WTC11 (cell line): ENCODE data around the gene PTPRK. TPM values are rescaled to one million over a fixed set of nuclear protein-coding genes. Genes with fewer than 3 reads are reported as not detected.

Experiments used
- ATAC-seq: fragments of 200-7000 bp; cut with Tn5 transposase; 2 replicates; pipeline ENCODE4 v1.10.0; 2021; ENCODE audit warnings: mild to moderate bottlenecking, moderate library complexity
- CTCF ChIA-PET: fragments of 300-600 bp; sonication (Branson Sonifier 250); formaldehyde crosslinking; loops from one replicate; lab custom pipeline; 2021; ENCODE audit warnings: antibody characterized with exemption; lab: Charles Lee
- POLR2A ChIA-PET: fragments of 350-600 bp; sonication (Branson Sonifier 250); formaldehyde crosslinking; loops from one replicate; lab custom pipeline; 2021; ENCODE audit warnings: antibody characterized with exemption; lab: Charles Lee
- DNase-seq: peaks from one replicate; pipeline ENCODE4 v3.0.0; 2021; ENCODE audit warnings: low spot score
- H3K27ac Mint-ChIP-seq: 2 replicates; pipeline ENCODE4 v1.8.0; 2021; ENCODE audit warnings: mixed read lengths
- H3K27me3 Mint-ChIP-seq: 2 replicates; pipeline ENCODE4 v1.8.0; 2021; ENCODE audit warnings: low read depth, mild to moderate bottlenecking, moderate library complexity, mixed read lengths
- H3K36me3 Mint-ChIP-seq: 2 replicates; pipeline ENCODE4 v1.8.0; 2021; ENCODE audit warnings: mixed read lengths
- H3K4me1 Mint-ChIP-seq: 2 replicates; pipeline ENCODE4 v1.8.0; 2022; ENCODE audit warnings: mixed read lengths
- H3K4me3 Mint-ChIP-seq: 2 replicates; pipeline ENCODE4 v1.8.0; 2021; ENCODE audit warnings: mild to moderate bottlenecking, moderate library complexity, mixed read lengths
- H3K9me3 Mint-ChIP-seq: 2 replicates; pipeline ENCODE4 v1.8.0; 2021; ENCODE audit warnings: mixed read lengths
- CREM ChIP-seq: sonication (generic); formaldehyde crosslinking; IDR thresholded peaks from 2 replicates; pipeline ENCODE4 v1.8.1; 2022; ENCODE audit warnings: mild to moderate bottlenecking, missing genetic modification reagents, moderate library complexity
- ESRRA ChIP-seq: sonication (generic); formaldehyde crosslinking; IDR thresholded peaks from 2 replicates; pipeline ENCODE4 v1.8.1; 2022; ENCODE audit warnings: mild to moderate bottlenecking, missing genetic modification reagents, borderline replicate concordance
- FOXP1 ChIP-seq: sonication (generic); formaldehyde crosslinking; IDR thresholded peaks from 2 replicates; pipeline ENCODE4 v1.8.0; 2022; ENCODE audit warnings: missing genetic modification reagents, mild to moderate bottlenecking, moderate library complexity, borderline replicate concordance
- GABPB1 ChIP-seq: sonication (generic); formaldehyde crosslinking; IDR thresholded peaks from 2 replicates; pipeline ENCODE4 v1.8.1; 2023; ENCODE audit warnings: mild to moderate bottlenecking, missing genetic modification reagents
- GTF2I ChIP-seq: fragments of 250-450 bp; sonication (Bioruptor Pico); conservative IDR thresholded peaks from 2 replicates; pipeline ENCODE4 v1.4.0; 2021; ENCODE audit warnings: mild to moderate bottlenecking
- NFYB ChIP-seq: sonication (generic); formaldehyde crosslinking; conservative IDR thresholded peaks from 2 replicates; pipeline ENCODE4 v1.8.0; 2022; ENCODE audit warnings: low read depth, missing genetic modification reagents
- NR2C2 ChIP-seq: sonication (generic); formaldehyde crosslinking; IDR thresholded peaks from 2 replicates; pipeline ENCODE4 v1.8.0; 2022; ENCODE audit warnings: mild to moderate bottlenecking, missing genetic modification reagents
- NR3C1 ChIP-seq: sonication (generic); formaldehyde crosslinking; conservative IDR thresholded peaks from 2 replicates; pipeline ENCODE4 v1.8.1; 2023; ENCODE audit warnings: low read depth, mild to moderate bottlenecking, missing genetic modification reagents
- SMAD4 ChIP-seq: sonication (generic); formaldehyde crosslinking; IDR thresholded peaks from 2 replicates; pipeline ENCODE4 v1.8.0; 2022; ENCODE audit warnings: mild to moderate bottlenecking, missing genetic modification reagents
- SP1 ChIP-seq: sonication (generic); formaldehyde crosslinking; conservative IDR thresholded peaks from 2 replicates; pipeline ENCODE4 v1.8.1; 2022; ENCODE audit warnings: missing genetic modification reagents
- TP53 ChIP-seq: sonication (generic); formaldehyde crosslinking; IDR thresholded peaks from 2 replicates; pipeline ENCODE4 v1.8.1; 2023; ENCODE audit warnings: mild to moderate bottlenecking, missing genetic modification reagents
- ZNF121 ChIP-seq: sonication (generic); formaldehyde crosslinking; IDR thresholded peaks from 2 replicates; pipeline ENCODE4 v1.8.0; 2023; ENCODE audit warnings: missing genetic modification reagents
- ZNF138 ChIP-seq: sonication (generic); formaldehyde crosslinking; conservative IDR thresholded peaks from 2 replicates; pipeline ENCODE4 v1.8.1; 2022; ENCODE audit warnings: mild to moderate bottlenecking, moderate library complexity, missing genetic modification reagents
- ZNF396 ChIP-seq: fragments of 250-450 bp; sonication (Bioruptor Pico); IDR thresholded peaks from 2 replicates; pipeline ENCODE4 v1.8.0; 2021; ENCODE audit warnings: mild to moderate bottlenecking, moderate library complexity, borderline replicate concordance
- ZNF416 ChIP-seq: fragments of 250-450 bp; sonication (Bioruptor Pico); IDR thresholded peaks from 2 replicates; pipeline ENCODE4 v1.9.0; 2021; ENCODE audit warnings: mild to moderate bottlenecking, inconsistent platforms
- ZNF423 ChIP-seq: fragments of 250-450 bp; sonication (Bioruptor Pico); IDR thresholded peaks from 2 replicates; pipeline ENCODE4 v2.1.2; 2022; ENCODE audit warnings: mild to moderate bottlenecking, moderate library complexity
- total RNA-seq: library from RNA; stranded (reverse); gene quantifications from 3 replicates; pipeline ENCODE4 v1.2.3, GENCODE V29; 2021
- TF ChIP-seq, protein P1 (sequence below): fragments of 250-450 bp; sonication (Bioruptor Pico); conservative IDR thresholded peaks from 2 replicates; pipeline ENCODE4 v1.9.0; 2021; ENCODE audit warnings: mild to moderate bottlenecking
- TF ChIP-seq, protein P2 (sequence below): sonication (generic); formaldehyde crosslinking; conservative IDR thresholded peaks from 2 replicates; pipeline ENCODE4 v1.8.1; 2022; ENCODE audit warnings: mild to moderate bottlenecking, missing genetic modification reagents
- TF ChIP-seq, protein P3 (sequence below): sonication (generic); formaldehyde crosslinking; IDR thresholded peaks from 2 replicates; pipeline ENCODE4 v1.8.1; 2022; ENCODE audit warnings: mild to moderate bottlenecking, moderate library complexity, missing genetic modification reagents
- TF ChIP-seq, protein P4 (sequence below): sonication (generic); formaldehyde crosslinking; IDR thresholded peaks from 2 replicates; pipeline ENCODE4 v1.8.0; 2023; ENCODE audit warnings: missing genetic modification reagents
- TF ChIP-seq, protein P5 (sequence below): sonication (generic); formaldehyde crosslinking; IDR thresholded peaks from 2 replicates; pipeline ENCODE4 v1.8.1; 2022; ENCODE audit warnings: missing genetic modification reagents, borderline replicate concordance
- TF ChIP-seq, protein P6 (sequence below): fragments of 250-450 bp; sonication (Bioruptor Pico); IDR thresholded peaks from 2 replicates; pipeline ENCODE4 v1.9.0; 2021; ENCODE audit warnings: mild to moderate bottlenecking

Gene PTPRK
- total RNA-seq, 1 experiment from 2014 or later: 44.8 TPM

DNA sequence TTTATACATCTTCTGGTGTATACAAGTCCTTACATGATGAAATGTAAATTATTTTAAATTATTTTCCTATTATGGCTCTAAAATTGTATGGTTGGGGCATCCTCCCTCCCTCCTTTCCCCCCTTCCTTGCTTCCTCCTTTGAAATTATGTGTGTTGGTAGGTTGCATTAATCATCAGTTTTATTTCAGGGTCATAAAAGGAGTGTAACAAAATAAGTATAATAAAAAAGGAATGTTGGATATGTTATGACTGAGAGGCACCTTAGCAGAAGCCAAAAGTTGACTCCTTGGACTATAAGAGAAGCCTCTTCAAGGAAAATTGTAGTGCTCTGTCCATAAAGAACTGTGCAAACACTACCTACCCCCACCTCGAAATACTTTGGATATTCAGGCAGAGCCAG lies 46.6 kb upstream of the PTPRK start:
- TF ChIP-seq SMAD4 (CRISPR knock-in tag): no peak
- no peak for TF ChIP-seq FOXP1 (CRISPR knock-in tag)
- no peak for TF ChIP-seq ZNF423
- TF ChIP-seq, protein P1, sequence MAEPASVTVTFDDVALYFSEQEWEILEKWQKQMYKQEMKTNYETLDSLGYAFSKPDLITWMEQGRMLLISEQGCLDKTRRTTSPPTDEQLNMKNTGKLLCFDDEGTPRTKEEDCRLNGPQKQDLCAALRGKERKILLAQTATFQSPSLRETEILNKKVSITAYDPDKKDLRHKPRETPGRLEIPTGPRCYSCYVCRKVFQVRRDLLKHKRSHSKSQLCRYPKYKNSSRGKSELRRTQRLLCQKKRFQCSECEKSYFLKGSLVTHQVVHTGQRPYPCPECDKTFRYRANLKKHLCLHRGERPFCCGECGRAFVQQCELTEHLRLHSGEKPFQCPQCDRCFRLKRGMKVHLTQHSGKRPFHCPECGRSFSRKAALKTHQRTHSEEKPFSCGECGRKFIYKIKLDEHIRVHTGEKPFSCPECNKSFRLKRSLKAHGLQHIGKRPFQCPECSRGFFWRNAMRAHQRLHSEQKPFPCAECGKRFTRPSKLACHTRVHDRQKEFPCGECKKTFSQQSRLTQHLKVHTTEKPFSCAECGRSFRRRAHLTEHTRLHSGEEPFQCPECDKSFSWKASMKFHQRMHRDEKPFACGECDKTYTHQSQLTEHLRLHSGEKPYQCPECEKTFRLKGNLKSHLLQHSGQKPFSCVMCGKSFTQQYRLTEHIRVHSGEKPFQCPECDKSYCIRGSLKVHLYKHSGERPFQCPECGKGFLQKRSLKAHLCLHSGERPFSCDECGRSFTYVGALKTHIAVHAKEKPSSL (CRISPR knock-in tag): no peak
- no peak for TF ChIP-seq GABPB1 (CRISPR knock-in tag)
- no peak for TF ChIP-seq ZNF416
- TF ChIP-seq, protein P2, sequence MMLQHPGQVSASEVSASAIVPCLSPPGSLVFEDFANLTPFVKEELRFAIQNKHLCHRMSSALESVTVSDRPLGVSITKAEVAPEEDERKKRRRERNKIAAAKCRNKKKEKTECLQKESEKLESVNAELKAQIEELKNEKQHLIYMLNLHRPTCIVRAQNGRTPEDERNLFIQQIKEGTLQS: no peak
- TF ChIP-seq, protein P3, sequence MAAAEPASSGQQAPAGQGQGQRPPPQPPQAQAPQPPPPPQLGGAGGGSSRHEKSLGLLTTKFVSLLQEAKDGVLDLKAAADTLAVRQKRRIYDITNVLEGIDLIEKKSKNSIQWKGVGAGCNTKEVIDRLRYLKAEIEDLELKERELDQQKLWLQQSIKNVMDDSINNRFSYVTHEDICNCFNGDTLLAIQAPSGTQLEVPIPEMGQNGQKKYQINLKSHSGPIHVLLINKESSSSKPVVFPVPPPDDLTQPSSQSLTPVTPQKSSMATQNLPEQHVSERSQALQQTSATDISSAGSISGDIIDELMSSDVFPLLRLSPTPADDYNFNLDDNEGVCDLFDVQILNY (CRISPR knock-in tag): no peak
- TF ChIP-seq, protein P4, sequence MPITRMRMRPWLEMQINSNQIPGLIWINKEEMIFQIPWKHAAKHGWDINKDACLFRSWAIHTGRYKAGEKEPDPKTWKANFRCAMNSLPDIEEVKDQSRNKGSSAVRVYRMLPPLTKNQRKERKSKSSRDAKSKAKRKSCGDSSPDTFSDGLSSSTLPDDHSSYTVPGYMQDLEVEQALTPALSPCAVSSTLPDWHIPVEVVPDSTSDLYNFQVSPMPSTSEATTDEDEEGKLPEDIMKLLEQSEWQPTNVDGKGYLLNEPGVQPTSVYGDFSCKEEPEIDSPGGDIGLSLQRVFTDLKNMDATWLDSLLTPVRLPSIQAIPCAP (CRISPR knock-in tag): no peak
- no peak for TF ChIP-seq NR3C1
- no peak for TF ChIP-seq ZNF121 (CRISPR knock-in tag)
- TF ChIP-seq NR2C2 (CRISPR knock-in tag): no peak
- no peak for TF ChIP-seq NFYB (CRISPR knock-in tag)
- TF ChIP-seq ZNF138: no peak
- TF ChIP-seq ZNF396 (CRISPR knock-in tag): no peak
- no peaks in the 10 kb centered on the region for H3K36me3 Mint-ChIP-seq
- ChIA-PET POLR2A (interaction anchor here (0.6 kb wide), 1 partner anchor 62 kb away, joined by 4 read pairs; no protein-coding TSS in a partner anchor), CTCF (no interaction called here)
- peaks cover 22% of the 10 kb centered on the region for H3K9me3 Mint-ChIP-seq
- ATAC-seq (no peak), DNase-seq (no peak)
- peaks cover 13% of the 10 kb centered on the region for H3K4me1 Mint-ChIP-seq
- no peaks in the 10 kb centered on the region for H3K27me3 Mint-ChIP-seq
- H3K27ac Mint-ChIP-seq: no peak overlapping the region
- H3K4me3 Mint-ChIP-seq: no peak overlapping the region

DNA sequence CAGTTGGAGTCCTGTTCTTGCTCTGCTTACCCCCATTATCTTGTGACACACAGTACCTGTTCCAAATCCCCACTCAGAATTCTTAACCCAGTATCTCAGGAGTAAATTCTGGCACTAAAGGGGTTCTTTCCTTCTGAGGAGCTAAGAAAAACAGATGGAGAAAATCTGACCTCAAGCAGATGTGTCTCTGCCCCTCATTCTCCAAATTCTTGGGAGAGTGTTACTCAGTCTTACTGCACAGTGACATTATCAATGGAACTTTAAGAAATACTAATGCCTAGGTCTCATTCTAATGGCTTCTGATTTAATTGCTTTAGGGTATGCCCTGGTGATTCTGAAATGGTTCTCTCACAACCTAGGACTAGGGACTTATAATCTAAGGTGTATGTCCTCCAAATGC lies 40.6 kb upstream of the PTPRK start:
- Mint-ChIP-seq H3K4me1 (no peaks in the 10 kb centered on the region), H3K27me3 (no peaks in the 10 kb centered on the region), H3K9me3 (peaks cover 1% of the 10 kb centered on the region; the same call in 1 of the 2 replicates), H3K27ac (no peak overlapping the region), H3K36me3 (no peaks in the 10 kb centered on the region), H3K4me3 (no peak overlapping the region)
- DNase-seq: no peak
- ATAC-seq: no peak
- ChIA-PET POLR2A (no interaction called here), CTCF (no interaction called here)
- TF ChIP-seq ZNF121 (CRISPR knock-in tag): no peak
- TF ChIP-seq CREM (CRISPR knock-in tag): no peak
- no peak for TF ChIP-seq GTF2I (CRISPR knock-in tag)

DNA sequence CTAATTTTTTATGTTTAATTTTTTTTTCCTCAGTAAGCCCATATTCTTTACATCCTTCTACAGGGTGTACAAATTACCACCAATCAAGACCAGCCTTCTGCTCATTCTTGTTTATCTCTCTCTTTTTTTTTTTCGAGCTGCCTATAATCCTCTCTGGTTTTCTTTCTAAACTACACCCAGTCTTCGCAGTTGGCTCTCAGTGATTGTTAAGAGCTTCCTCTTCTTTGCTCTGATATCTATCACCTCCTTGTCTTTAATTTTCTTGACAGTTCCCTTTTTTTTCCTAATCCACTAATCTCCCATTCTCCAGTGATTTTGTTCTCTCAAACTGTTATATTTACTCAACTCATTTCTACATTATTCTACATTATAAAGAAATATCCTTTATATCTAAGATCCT lies 38.5 kb upstream of the PTPRK start:
- ATAC-seq: no peak
- H3K36me3 Mint-ChIP-seq: no peaks in the 10 kb centered on the region
- H3K4me1 Mint-ChIP-seq: no peaks in the 10 kb centered on the region
- ChIA-PET POLR2A (no interaction called here), CTCF (no interaction called here)
- H3K27me3 Mint-ChIP-seq: no peaks in the 10 kb centered on the region; the same call in 1 of the 2 replicates
- H3K9me3 Mint-ChIP-seq: no peaks in the 10 kb centered on the region
- DNase-seq: no peak
- H3K4me3 Mint-ChIP-seq: no peak overlapping the region
- TF ChIP-seq ESRRA (CRISPR knock-in tag) (no peak), SP1 (no peak), TP53 (CRISPR knock-in tag) (no peak)
- TF ChIP-seq, protein P5, sequence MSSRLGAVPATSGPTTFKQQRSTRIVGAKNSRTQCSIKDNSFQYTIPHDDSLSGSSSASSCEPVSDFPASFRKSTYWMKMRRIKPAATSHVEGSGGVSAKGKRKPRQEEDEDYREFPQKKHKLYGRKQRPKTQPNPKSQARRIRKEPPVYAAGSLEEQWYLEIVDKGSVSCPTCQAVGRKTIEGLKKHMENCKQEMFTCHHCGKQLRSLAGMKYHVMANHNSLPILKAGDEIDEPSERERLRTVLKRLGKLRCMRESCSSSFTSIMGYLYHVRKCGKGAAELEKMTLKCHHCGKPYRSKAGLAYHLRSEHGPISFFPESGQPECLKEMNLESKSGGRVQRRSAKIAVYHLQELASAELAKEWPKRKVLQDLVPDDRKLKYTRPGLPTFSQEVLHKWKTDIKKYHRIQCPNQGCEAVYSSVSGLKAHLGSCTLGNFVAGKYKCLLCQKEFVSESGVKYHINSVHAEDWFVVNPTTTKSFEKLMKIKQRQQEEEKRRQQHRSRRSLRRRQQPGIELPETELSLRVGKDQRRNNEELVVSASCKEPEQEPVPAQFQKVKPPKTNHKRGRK (CRISPR knock-in tag): no peak
- TF ChIP-seq, protein P6, sequence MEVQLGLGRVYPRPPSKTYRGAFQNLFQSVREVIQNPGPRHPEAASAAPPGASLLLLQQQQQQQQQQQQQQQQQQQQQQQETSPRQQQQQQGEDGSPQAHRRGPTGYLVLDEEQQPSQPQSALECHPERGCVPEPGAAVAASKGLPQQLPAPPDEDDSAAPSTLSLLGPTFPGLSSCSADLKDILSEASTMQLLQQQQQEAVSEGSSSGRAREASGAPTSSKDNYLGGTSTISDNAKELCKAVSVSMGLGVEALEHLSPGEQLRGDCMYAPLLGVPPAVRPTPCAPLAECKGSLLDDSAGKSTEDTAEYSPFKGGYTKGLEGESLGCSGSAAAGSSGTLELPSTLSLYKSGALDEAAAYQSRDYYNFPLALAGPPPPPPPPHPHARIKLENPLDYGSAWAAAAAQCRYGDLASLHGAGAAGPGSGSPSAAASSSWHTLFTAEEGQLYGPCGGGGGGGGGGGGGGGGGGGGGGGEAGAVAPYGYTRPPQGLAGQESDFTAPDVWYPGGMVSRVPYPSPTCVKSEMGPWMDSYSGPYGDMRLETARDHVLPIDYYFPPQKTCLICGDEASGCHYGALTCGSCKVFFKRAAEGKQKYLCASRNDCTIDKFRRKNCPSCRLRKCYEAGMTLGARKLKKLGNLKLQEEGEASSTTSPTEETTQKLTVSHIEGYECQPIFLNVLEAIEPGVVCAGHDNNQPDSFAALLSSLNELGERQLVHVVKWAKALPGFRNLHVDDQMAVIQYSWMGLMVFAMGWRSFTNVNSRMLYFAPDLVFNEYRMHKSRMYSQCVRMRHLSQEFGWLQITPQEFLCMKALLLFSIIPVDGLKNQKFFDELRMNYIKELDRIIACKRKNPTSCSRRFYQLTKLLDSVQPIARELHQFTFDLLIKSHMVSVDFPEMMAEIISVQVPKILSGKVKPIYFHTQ: no peak
- no peak overlapping the region for H3K27ac Mint-ChIP-seq
